ENCODE results near the gene GLRA2.

GLRA2 gene

DNA sequence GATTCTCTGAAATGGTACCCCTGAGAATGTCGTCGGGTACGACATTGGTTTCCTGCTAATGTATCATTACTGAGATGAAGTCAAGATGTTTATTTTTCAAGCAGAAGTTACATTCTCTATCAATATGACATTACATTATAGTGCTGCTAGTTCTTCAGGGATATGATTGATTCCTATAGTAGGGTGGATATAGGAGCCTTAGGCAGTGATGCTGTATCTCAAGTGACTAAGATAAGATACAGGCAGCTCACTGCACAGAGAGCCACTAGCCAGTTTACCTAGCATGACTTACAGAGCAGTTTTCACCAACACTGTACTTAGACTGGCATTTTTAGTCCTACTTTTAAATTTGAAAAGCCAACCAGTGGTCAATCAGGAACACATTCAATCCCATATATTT is 188.6 kb downstream of the GLRA2 start:
- no peak for DNase-seq

DNA sequence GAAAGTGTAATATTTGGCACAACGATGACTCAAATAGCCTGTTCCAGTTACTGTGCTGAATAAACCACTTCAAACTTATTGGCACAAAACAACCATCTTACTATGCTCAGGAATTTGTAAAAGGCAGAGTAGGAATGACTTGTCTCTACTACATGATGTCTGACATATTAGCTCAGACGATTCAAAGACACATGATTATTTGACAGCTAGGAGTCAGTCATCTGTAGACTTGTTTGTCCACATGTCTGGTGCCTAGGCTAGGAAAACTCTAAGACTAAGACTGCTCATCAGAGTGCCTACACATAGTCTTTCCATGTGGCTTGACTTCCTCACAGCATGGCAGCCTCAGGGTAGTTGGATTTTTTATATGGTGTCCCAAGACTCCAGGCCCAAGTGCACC is 189.1 kb downstream of the GLRA2 start:
- DNase-seq: no peak

DNA sequence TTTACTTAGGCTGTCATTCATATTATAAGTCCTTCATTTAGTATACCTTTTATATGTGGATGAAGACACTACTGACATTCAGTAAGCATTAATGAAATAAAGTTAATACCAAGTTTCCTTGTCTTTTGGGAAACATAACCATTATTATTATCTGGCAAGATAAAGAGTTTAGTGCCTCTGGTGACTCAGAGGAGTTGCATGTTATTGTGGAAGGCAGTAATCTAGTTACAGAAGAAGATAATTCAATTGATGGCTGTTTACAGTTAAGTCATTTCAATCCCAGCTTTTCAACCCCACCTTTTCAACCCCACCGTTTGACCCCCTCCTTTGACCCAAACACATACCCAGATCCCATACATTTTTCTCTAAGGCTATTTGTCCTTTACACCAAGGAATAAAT is 199.7 kb downstream of the GLRA2 start:
- no peak for DNase-seq

DNA sequence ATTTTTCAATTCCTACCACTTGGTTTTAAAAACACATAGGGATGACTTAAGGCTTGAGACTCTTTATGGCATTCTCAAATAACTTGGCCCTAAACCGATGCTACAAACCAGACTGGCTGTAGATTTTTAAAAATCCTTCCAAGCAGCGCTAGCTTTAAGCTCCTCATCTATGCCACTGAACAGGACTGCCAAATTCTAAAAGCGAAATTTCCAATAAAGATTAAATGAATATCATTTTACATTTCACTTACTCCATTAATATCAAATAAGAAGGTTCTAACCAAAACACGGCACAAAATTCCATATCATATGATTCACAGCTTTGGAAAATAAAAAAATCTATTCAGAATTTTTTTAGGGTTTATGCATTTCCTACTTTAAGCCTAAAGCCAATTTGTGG is 209.3 kb downstream of the GLRA2 start:
- DNase-seq: no peak

DNA sequence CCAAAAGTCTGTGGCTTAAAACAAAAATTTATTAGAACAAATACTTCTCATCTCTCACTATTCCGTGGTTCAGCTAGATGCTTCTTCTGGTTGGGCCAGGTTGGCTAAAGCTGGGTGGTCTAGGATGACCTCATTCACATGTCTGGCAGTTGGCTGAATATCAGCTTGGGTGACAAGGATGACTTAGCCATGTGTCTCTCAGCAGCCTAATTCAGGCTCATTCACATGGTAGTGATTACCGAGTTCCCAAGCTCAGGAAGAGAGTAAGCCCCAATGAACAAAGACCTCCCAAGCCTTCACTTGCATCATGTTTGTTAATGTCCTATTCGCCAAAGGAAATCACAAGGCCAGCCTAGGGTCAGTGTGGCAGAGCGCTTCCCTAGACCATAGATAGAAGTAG is 224.1 kb downstream of the GLRA2 start:
- no peak for DNase-seq

DNA sequence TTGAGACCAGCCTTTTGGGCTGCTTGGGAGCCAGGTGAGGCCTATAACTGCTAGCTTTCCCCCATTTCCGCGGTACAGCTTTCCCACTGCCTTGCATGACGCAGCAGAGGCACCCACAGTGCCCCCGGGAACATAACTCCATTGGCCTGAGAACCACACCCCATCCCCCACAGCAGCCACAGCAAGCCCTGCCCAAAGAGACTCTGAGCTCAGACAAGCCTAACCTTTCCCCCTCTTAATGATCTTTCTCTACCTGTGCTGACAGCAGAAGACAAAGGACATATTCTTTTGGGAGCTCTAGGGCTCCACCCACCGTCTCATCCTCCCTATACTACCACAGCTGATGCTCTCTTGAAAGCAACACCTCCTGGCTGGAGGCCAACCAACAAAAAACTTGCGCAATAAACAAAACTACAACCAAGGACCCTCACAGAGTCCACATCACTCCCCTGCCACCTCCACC is 228.7 kb downstream of the GLRA2 start:
- no peak for DNase-seq

DNA sequence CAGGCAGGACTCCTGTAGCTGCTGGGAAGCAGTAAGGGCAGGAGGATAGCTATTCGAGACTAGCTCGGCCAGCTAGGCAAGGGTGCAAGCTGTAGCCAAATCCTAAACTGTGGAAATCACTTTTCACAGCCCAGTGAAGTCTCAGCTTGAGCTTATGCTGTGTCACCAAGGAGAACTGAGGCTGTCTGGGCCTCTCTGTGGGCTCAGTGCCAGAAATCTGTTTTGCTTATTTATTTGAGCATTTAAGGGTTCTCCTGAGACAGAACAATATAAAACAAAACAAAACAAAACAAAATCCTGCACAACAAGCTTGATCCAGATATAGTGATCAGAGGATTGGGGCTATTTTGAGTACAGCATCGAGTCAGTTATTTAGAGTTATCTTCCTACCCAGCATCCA is 246.1 kb downstream of the GLRA2 start:
- DNase-seq: no peak

DNA sequence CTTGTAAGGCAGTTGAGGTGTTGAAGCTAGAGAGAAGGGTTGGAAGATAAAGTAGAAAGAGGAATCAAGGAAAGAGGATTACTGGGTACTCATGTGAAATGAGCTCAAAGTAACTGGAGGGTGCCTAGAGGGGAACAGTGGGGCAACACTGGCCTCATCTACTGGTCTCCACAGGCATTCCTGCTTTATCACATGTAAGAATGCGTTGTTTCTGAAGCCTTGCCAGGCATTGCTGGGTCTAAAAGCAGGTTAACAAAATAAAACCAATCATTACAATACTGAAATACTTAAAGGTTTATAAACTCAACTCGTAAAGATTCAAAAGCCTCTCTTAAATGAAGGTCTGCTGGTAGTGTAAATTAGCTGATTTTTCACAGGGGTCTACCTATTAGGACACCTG is 247.6 kb downstream of the GLRA2 start:
- DNase-seq: no peak

DNA sequence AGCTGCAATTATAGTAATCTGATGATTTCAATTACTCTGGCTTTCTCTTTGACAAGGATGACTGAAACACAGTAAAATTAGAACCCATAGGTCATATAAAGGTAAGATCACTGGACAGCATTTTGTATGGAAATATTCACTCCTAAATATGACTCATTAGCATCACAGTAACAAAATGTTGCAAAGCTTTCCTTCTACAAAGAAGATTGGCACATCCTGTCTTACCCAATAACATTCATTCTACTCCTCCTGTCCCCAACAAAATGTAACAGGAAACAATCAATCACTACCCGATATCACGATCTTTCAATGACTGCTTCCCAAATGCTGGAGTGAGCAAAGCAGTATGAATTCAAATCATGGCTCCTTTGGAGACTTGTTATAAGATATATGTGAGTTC is 248.2 kb downstream of the GLRA2 start:
- DNase-seq: no peak

DNA sequence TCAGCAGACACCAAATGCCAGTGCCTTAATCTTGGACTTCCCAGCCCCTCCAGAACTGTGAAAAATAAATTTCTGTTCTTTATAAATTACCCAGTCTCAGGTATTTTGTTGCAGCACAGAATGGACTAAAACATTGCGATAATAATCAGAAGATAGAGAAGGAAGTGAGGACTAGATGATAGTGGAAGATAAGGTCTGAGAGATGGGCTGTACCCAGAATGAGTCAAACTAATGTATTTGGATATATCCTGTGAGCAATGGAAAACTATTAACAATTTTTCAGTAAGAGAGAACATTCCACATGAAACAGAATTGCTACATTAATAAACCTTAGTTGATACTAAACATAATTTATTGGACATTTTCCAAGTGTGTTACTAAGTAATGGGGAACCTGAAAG is 250.2 kb downstream of the GLRA2 start:
- no peak for DNase-seq

All from CD4-positive, alpha-beta T cell treated with Interleukin-17A for 1 hour (primary cell).